Measurements from ENCODE around the gene RCBTB2.

RCBTB2 gene

GRCh38 chr13:48492470-48493065 lies 40.3 kb downstream of the RCBTB2 start:
- DNase-seq: peak; percentile 90

GRCh38 chr13:48492096-48492440 lies 40.8 kb downstream of the RCBTB2 start:
- peak; percentile 43 for DNase-seq

- DNase-seq: no peak
Measured at GRCh38 chr13:48491423-48492095, 41.3 kb downstream of the RCBTB2 start.

GRCh38 chr13:48490241-48490640 lies 42.6 kb downstream of the RCBTB2 start:
- DNase-seq: no peak

GRCh38 chr13:48489666-48490065 lies 43.2 kb downstream of the RCBTB2 start:
- DNase-seq: no peak

- DNase-seq: no peak
Measured at GRCh38 chr13:48488995-48489394, 43.9 kb downstream of the RCBTB2 start.

GRCh38 chr13:48487968-48488367 lies 44.9 kb downstream of the RCBTB2 start:
- DNase-seq: no peak

- DNase-seq: no peak
Measured at GRCh38 chr13:48486836-48487235, 46.0 kb downstream of the RCBTB2 start.

- no peak for DNase-seq
Measured at GRCh38 chr13:48486362-48486761, 46.5 kb downstream of the RCBTB2 start.

- DNase-seq: no peak
Measured at GRCh38 chr13:48485432-48485831, 47.4 kb downstream of the RCBTB2 start.

- DNase-seq: no peak
Measured at GRCh38 chr13:48483575-48483974, 49.3 kb downstream of the RCBTB2 start.

GRCh38 chr13:48478391-48478790 lies 54.5 kb downstream of the RCBTB2 start:
- DNase-seq: no peak

GRCh38 chr13:48477191-48477855 lies 55.6 kb downstream of the RCBTB2 start:
- no peak for DNase-seq

- DNase-seq: no peak
Measured at GRCh38 chr13:48476686-48477085, 56.2 kb downstream of the RCBTB2 start.

- no peak for DNase-seq
Measured at GRCh38 chr13:48476215-48476614, 56.7 kb downstream of the RCBTB2 start.

GRCh38 chr13:48475230-48475629 lies 57.6 kb downstream of the RCBTB2 start:
- DNase-seq: no peak

GRCh38 chr13:48457578-48458242 lies 75.2 kb downstream of the RCBTB2 start:
- DNase-seq: no peak

GRCh38 chr13:48456546-48456945 lies 76.3 kb downstream of the RCBTB2 start:
- no peak for DNase-seq

GRCh38 chr13:48451196-48451595 lies 81.7 kb downstream of the RCBTB2 start:
- DNase-seq: peak; percentile 17

GRCh38 chr13:48449656-48450055 lies 83.2 kb downstream of the RCBTB2 start:
- DNase-seq: no peak

GRCh38 chr13:48448959-48449614 lies 83.8 kb downstream of the RCBTB2 start:
- peak; percentile 72 for DNase-seq

- no peak for DNase-seq
Measured at GRCh38 chr13:48448285-48448958, 84.5 kb downstream of the RCBTB2 start.

GRCh38 chr13:48446464-48446863 lies 86.4 kb downstream of the RCBTB2 start:
- DNase-seq: no peak
